Hematopoietic multipotent progenitor cell (in vitro differentiated cells): Measurements from ENCODE around the gene IQSEC1. TPM values are rescaled to one million over a fixed set of nuclear protein-coding genes. Genes with fewer than 3 reads are reported as not detected.

Experiments used
- DNase-seq, 3 donors: peaks; one replicate each; pipeline ENCODE4 v3.0.0-alpha.2; 2011 to 2015; ENCODE audit warnings: low read depth in 2 of 3, low spot score in 2 of 3
- total RNA-seq: library from RNA; depleted of rRNA; stranded (reverse); fragments of >200 nt; gene quantifications from one replicate; pipeline ENCODE4 v1.2.3, GENCODE V29; 2012

IQSEC1 gene
- total RNA-seq, 1 donor: 20.7 TPM

GRCh38 chr3:13087320-13087990 is 14.2 kb upstream of the IQSEC1 start:
- DNase-seq: peak in 1 of 3 donors; percentile 35

GRCh38 chr3:13086531-13086981 is 13.3 kb upstream of the IQSEC1 start:
- DNase-seq: peak in 1 of 3 donors; percentile 58

- no peak for DNase-seq
Observed at GRCh38 chr3:13085846-13086179, 12.6 kb upstream of the IQSEC1 start.

- DNase-seq: no peak
Observed at GRCh38 chr3:13085081-13085845, 12.0 kb upstream of the IQSEC1 start.

GRCh38 chr3:13083898-13084297 is 10.7 kb upstream of the IQSEC1 start:
- DNase-seq: no peak

- no peak for DNase-seq
Observed at GRCh38 chr3:13083254-13083653, 10.0 kb upstream of the IQSEC1 start.

- no peak for DNase-seq
Observed at GRCh38 chr3:13082677-13083076, 9.4 kb upstream of the IQSEC1 start.

GRCh38 chr3:13081603-13082360 is 8.6 kb upstream of the IQSEC1 start:
- DNase-seq: no peak

GRCh38 chr3:13080591-13080990 is 7.4 kb upstream of the IQSEC1 start:
- DNase-seq: no peak

GRCh38 chr3:13080026-13080425 is 6.8 kb upstream of the IQSEC1 start:
- DNase-seq: no peak

- no peak for DNase-seq
Observed at GRCh38 chr3:13079510-13079909, 6.3 kb upstream of the IQSEC1 start.

- DNase-seq: no peak
Observed at GRCh38 chr3:13079051-13079450, 5.8 kb upstream of the IQSEC1 start.

- DNase-seq: no peak
Observed at GRCh38 chr3:13078163-13078905, 5.1 kb upstream of the IQSEC1 start.

- no peak for DNase-seq
Observed at GRCh38 chr3:13077431-13078162, 4.4 kb upstream of the IQSEC1 start.

GRCh38 chr3:13075986-13076654 is 2.9 kb upstream of the IQSEC1 start:
- DNase-seq: no peak

- no peak for DNase-seq
Observed at GRCh38 chr3:13075318-13075717, 2.1 kb upstream of the IQSEC1 start.

- DNase-seq: no peak
Observed at GRCh38 chr3:13074006-13074375, 762 bp upstream of the IQSEC1 start.

- DNase-seq: no peak
Observed at GRCh38 chr3:13072600-13073325, 466 bp downstream of the IQSEC1 start.

- no peak for DNase-seq
Observed at GRCh38 chr3:13072239-13072599, 1.0 kb downstream of the IQSEC1 start.
